ENCODE measurements around the gene CSTPP1.
A peak's percentile ranks its signal among the peaks of the same experiment; 100 is the strongest.
"Not testable (repeated sequence)": the region's sequence is repeated elsewhere in the genome, so short reads cannot be mapped to it uniquely, and the experiment has no call there.

Gene CSTPP1

GRCh38 chr11:46953093-46953492 lies 16.5 kb downstream of the CSTPP1 start:
- DNase-seq (ENCODE audit: insufficient read length, low spot score) (no peak), FAIRE-seq (no peak)
- no peak for TF ChIP-seq POLR2A (IDR thresholded peaks at IDR 0.05; ENCODE audit: low read depth, low read length)

GRCh38 chr11:46958777-46959176 lies 22.2 kb downstream of the CSTPP1 start:
- no peak for TF ChIP-seq POLR2A (IDR thresholded peaks at IDR 0.05; ENCODE audit: low read depth, low read length)
- DNase-seq (ENCODE audit: insufficient read length, low spot score) (no peak), FAIRE-seq (no peak)

GRCh38 chr11:46961041-46961440 lies 24.5 kb downstream of the CSTPP1 start:
- FAIRE-seq (no peak), DNase-seq (ENCODE audit: insufficient read length, low spot score) (no peak)
- no peak for TF ChIP-seq POLR2A (IDR thresholded peaks at IDR 0.05; ENCODE audit: low read depth, low read length)

- not testable (repeated sequence) for DNase-seq (ENCODE audit: insufficient read length, low spot score); FAIRE-seq
These were observed 25.3 kb downstream of the CSTPP1 start for GRCh38 chr11:46961886-46962285.

GRCh38 chr11:46963844-46964243 lies 27.3 kb downstream of the CSTPP1 start:
- FAIRE-seq (peak; percentile 50), DNase-seq (ENCODE audit: insufficient read length, low spot score) (no peak)
- TF ChIP-seq POLR2A (IDR thresholded peaks at IDR 0.05; ENCODE audit: low read depth, low read length), result no peak

GRCh38 chr11:46966773-46967172 lies 30.2 kb downstream of the CSTPP1 start:
- DNase-seq (ENCODE audit: insufficient read length, low spot score) (no peak), FAIRE-seq (no peak)
- TF ChIP-seq POLR2A (IDR thresholded peaks at IDR 0.05; ENCODE audit: low read depth, low read length), result no peak

- FAIRE-seq (peak; percentile 15), DNase-seq (ENCODE audit: insufficient read length, low spot score) (no peak)
- TF ChIP-seq POLR2A (IDR thresholded peaks at IDR 0.05; ENCODE audit: low read depth, low read length), result no peak
These were observed 31.4 kb downstream of the CSTPP1 start for GRCh38 chr11:46967962-46968361.

GRCh38 chr11:46969379-46969778 lies 32.8 kb downstream of the CSTPP1 start:
- FAIRE-seq, result no peak
- DNase-seq (ENCODE audit: insufficient read length, low spot score), result no peak
- TF ChIP-seq POLR2A (IDR thresholded peaks at IDR 0.05; ENCODE audit: low read depth, low read length), result no peak

- DNase-seq (ENCODE audit: insufficient read length, low spot score) (no peak), FAIRE-seq (peak; percentile 57)
- TF ChIP-seq POLR2A (IDR thresholded peaks at IDR 0.05; ENCODE audit: low read depth, low read length), result no peak
These were observed 34.5 kb downstream of the CSTPP1 start for GRCh38 chr11:46970913-46971625.

- FAIRE-seq (no peak), DNase-seq (ENCODE audit: insufficient read length, low spot score) (no peak)
- no peak for TF ChIP-seq POLR2A (IDR thresholded peaks at IDR 0.05; ENCODE audit: low read depth, low read length)
These were observed 35.8 kb downstream of the CSTPP1 start for GRCh38 chr11:46972343-46972742.

- no peak for DNase-seq (ENCODE audit: insufficient read length, low spot score)
- TF ChIP-seq POLR2A (IDR thresholded peaks at IDR 0.05; ENCODE audit: low read depth, low read length), result no peak
- FAIRE-seq, result no peak
These were observed 36.3 kb downstream of the CSTPP1 start for GRCh38 chr11:46972821-46973220.

- no peak for TF ChIP-seq POLR2A (IDR thresholded peaks at IDR 0.05; ENCODE audit: low read depth, low read length)
- FAIRE-seq (no peak), DNase-seq (ENCODE audit: insufficient read length, low spot score) (no peak)
These were observed 39.8 kb downstream of the CSTPP1 start for GRCh38 chr11:46976182-46976854.

GRCh38 chr11:46977038-46977813 lies 40.7 kb downstream of the CSTPP1 start:
- DNase-seq (ENCODE audit: insufficient read length, low spot score), result no peak
- TF ChIP-seq POLR2A (IDR thresholded peaks at IDR 0.05; ENCODE audit: low read depth, low read length), result no peak
- no peak for FAIRE-seq

GRCh38 chr11:46978005-46978491 lies 41.5 kb downstream of the CSTPP1 start:
- FAIRE-seq (peak; percentile 6), DNase-seq (ENCODE audit: insufficient read length, low spot score) (no peak)
- no peak for TF ChIP-seq POLR2A (IDR thresholded peaks at IDR 0.05; ENCODE audit: low read depth, low read length)
